Lung microvascular endothelial cell (primary cell): ENCODE results near the gene ZNF574. TPM values are rescaled to one million over a fixed set of nuclear protein-coding genes. Genes with fewer than 3 reads are reported as not detected.
"Not testable (repeated sequence)": the region's sequence is repeated elsewhere in the genome, so short reads cannot be mapped to it uniquely, and the experiment has no call there.

ENCODE experiments used
- DNase-seq, 2 donors: peaks; one replicate each; pipeline versions ENCODE4 v3.0.0 to v3.0.0-alpha.2; 2010; ENCODE audit warnings: low read depth in 2 of 2
- total RNA-seq: library from RNA; depleted of rRNA; stranded (reverse); fragments of >200 nt; gene quantifications from 2 replicates; pipeline ENCODE4 v1.2.1, GENCODE V29; 2014

ZNF574 gene, protein sequence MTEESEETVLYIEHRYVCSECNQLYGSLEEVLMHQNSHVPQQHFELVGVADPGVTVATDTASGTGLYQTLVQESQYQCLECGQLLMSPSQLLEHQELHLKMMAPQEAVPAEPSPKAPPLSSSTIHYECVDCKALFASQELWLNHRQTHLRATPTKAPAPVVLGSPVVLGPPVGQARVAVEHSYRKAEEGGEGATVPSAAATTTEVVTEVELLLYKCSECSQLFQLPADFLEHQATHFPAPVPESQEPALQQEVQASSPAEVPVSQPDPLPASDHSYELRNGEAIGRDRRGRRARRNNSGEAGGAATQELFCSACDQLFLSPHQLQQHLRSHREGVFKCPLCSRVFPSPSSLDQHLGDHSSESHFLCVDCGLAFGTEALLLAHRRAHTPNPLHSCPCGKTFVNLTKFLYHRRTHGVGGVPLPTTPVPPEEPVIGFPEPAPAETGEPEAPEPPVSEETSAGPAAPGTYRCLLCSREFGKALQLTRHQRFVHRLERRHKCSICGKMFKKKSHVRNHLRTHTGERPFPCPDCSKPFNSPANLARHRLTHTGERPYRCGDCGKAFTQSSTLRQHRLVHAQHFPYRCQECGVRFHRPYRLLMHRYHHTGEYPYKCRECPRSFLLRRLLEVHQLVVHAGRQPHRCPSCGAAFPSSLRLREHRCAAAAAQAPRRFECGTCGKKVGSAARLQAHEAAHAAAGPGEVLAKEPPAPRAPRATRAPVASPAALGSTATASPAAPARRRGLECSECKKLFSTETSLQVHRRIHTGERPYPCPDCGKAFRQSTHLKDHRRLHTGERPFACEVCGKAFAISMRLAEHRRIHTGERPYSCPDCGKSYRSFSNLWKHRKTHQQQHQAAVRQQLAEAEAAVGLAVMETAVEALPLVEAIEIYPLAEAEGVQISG
- total RNA-seq = 6.3 and 9.1 TPM in 2 replicates

DNA sequence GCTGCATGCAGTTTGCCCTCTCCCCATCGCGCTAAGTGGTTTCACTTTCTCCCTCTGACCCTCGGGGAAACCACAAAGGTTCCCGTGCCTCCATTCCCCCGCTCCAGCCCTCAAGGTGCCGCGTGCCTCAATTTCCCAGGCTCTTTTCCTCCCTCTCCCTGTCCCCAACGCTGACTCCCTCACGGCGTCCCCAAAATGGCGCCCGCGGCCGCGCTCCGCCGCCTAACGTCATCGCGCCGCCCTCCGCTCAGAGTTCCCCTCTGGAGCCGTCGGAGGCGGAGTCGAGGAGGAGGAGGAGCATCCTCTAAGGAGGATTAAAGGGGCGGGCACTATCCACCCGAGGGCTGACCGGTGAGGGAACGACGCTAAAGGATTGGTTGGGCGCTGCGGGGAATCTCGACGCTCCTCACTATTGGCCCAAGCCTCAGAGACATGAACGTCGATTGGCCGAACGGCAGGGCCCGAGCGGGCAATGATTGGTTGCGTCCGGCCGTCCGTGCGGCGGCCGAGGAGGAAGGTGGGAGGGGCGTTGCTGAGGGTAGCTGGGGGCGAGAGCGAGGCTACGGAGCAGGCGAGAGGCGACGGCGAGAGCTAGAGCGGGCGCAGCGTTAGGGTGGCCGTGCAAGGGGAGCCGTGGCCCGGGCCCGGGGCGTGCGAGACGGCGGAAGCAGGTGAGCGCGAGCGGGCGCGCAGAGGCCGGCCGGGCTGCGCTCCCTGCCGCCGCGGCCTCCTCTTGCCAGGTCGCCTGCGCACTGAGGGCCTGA, at the start of gene ZNF574:
TSS of gene ZNF574 (plus strand) at position 551 of the 764 bp plus-strand sequence. CDS start 2,441 bp downstream, outside the sequence.
- DNase-seq = peak; percentile 100

DNA sequence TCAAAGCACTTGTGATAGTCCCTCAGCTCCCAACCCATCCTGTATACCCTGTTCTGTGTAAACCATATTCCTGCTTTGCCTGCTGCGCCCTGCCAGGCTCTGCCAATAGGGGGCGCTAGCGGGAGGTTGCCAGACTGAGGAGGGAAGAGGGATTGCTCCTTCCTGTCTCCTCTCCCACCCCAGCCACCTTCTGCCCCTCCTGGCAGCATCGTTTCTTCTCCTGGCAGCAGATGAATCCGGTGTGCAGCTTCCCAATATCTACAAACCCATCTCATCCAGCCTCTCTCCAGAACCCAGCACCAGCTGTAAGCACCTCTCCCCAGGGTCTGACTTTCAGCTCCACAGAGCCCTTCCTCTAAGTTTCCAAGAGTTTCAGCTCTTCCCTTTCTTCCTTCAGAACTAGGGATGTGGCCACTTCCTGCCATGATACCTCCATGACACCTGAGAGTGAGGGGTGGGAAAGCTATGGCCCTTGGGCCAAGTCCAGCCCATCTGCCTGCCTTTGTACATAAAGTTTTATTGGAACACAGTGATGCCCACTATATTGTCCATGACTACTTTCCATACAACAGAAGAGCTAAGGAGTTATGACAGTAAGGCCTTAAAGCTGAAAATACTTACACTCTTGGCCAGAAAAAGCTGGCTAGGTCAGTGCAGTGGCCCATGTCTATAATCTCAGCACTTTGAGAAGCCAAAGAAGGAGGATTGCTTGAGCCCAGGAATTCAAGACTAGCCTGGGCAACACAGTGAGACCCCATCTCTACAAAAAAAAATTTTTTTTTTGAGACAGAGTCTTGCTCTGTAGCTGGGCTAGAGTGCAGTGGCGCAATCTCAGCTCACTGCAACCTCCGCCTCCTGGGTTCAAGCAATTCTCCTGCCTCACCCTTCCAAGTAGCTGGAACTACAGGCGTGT, 47.4 kb upstream of the ZNF574 start:
- no peak for DNase-seq

DNA sequence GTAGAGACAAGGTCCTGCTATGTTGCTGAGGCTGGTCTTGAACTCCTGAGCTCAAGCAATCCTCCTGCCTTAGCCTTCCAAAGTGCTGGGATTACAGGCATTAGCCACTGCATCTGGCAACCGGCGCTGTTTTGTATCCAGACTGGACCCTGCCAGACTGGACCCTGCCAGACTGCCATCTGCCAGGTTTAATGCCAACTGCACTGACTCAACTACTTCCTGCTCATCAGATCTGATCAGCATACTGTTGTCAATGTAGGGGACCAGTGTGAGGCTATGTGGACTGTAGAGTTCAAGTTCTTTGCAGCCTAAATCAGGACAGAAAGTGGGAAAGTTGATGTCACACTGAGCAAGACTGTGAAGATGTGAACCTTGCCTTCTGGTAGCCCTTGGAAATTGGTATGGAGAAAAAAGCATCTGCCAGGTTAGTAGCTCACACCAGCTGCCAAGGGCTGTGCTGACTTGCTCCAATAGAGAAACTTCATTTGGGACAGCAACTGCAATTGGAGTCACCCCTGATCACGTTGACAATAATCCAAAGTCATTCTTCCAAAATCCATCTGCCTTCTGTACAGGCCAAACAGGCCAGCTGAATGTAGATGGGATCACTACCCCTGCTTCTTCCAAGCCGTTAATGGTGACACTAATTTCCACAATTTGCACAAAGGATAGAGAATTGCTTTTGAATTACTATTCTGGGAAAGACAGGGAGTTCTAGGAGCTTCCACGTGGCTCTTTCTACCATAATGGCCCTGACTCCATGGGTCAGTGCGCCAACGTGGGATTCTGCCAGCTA, 45.1 kb upstream of the ZNF574 start:
- no peak for DNase-seq

DNA sequence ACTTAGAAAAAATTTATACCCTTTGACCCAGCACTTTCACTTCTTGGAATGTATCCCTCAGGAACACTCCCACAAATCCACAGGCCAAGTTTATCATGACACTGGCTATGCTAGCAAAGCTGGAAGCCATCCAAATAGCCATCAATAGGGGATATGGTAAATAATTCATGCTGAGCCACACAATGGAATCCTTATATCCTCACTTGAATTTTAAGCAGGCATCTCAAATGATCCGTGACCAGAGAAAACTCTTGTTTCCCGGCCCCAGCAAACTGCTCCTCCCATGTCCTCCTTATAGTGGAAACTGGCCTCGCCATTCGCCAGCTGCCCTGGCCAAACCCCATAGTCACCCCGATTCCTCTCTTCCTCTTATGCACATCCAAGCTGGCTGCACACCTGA, 43.5 kb upstream of the ZNF574 start:
- no peak for DNase-seq

DNA sequence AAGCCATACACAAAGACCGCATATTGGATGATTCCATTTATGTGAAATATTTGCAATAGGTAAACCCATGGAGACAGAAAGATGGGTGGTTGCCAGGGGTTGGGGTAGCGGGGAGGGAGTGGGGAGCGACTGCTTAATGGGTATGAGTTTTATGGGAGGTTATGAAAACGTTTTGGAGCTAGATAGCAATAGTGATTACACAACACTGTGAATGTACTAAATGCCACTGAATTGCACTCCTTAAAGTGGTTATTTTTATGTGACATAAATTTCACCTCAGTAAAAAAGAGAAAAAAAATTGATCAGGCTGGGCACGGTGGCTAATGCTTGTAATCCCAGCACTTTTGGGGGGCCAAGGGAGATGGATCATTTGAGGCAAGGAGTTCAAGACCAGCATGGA, 42.6 kb upstream of the ZNF574 start:
- DNase-seq = no peak

DNA sequence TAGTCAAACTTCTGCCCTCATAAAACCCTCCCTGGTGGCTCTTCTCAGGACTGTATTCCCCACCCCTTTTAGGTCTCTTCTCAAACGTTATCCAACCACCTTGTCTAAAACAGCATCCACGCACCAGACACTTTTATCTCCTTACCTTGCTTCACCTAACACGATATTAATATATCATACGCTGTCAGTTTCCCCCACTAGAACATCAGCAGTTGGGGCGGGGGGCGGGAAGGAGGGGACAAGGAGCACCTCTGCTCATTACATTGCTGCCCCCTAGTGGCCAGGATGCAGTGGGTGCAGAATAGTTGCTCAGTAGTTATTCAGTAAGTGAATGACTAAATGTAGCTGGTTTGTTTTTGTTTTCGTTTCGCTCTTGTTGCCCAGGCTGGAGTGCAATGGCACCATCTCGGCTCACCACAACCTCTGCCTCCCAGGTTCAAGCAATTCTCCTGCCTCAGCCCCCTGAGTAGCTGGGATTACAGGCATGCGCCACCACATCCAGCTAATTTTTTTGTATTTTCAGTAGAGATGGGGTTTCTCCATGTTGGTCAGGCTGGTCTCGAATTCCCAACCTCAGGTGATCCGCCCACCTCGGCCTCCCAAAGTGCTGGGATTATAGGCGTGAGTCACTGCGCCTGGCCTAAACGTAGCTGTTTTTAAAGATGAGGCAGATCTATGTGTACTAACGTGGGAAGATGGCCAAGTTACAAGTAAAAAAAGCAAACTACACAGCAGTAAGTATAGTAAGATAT, 41.1 kb upstream of the ZNF574 start:
- peak; percentile 70 to 72 for DNase-seq

DNA sequence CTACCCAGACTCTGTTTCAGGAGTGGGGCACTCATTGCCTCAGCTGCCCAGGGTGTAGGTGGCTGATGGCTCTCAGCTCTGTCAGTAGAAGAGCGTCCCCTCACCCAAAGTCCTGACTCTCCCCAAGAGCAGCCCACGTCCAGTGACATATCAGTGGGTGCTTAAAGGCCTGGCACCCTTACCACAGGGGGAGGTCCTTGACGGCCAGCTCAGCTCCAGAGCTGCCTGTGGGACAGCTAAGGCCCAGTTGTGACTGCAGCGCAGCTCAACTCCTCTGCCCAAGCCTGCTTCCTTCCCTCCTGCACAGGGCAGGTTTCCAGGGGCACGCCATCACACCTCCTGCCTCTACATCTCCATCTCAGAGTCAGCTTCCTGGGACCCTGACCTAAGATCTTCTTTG, 38.3 kb upstream of the ZNF574 start:
- DNase-seq = no peak

DNA sequence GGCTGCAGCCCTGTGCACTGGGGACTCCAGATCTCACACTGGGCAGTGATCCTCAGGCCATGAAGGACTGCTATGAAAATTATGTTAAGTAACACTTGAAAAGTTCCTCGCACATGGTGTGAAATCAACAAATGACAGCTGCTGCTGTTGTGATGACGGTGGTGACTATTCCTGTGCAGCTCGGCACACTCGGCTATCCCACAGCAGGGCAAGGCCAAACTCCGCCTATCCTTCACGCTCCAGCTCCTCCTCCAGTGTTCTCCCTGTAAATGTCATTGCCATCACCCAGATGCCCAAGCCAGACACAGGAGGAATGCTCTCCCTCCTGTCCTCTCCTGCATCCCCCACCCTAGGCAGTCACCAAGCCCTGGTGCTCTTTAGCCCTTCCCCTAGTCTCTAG, 37.3 kb upstream of the ZNF574 start:
- no peak for DNase-seq

DNA sequence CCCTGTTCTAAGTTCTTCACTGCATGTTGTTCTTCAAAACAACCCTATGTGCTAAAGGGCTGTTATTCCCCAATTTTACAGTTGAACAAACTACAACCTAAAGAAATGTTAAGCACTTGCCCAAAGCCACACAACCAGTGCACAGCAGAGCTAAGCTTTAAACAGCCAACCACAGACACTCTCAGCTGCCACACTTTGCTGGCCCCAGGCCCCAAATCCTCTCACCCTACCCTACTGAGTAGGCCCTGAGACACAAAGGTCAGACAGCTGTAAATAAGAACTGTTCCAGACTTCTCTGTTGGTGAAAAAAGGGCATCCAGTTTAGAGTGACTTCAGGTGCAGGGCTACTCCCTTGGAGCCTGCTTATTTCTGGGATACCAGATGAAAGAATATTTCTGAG, 35.9 kb upstream of the ZNF574 start:
- no peak for DNase-seq

DNA sequence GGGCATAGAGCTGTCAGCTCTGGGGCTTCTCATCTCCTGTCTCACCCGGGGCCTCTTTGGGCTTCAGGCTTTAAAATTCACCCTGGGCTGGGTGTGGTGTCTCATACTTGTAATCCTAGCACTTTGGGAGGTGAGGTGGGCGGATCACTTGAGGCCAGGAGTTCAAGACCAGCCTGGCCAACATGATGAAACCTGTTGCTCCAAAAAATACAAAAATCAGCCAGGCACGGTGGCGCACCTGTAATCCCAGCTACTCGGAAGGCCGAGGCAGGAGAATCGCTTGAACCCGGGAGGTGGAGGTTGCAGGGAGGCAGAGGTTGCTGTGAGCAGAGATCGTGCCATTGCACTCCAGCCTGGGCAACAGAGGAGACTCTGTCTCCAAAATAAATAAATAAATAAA, 35.5 kb upstream of the ZNF574 start:
- DNase-seq = not testable (repeated sequence)

DNA sequence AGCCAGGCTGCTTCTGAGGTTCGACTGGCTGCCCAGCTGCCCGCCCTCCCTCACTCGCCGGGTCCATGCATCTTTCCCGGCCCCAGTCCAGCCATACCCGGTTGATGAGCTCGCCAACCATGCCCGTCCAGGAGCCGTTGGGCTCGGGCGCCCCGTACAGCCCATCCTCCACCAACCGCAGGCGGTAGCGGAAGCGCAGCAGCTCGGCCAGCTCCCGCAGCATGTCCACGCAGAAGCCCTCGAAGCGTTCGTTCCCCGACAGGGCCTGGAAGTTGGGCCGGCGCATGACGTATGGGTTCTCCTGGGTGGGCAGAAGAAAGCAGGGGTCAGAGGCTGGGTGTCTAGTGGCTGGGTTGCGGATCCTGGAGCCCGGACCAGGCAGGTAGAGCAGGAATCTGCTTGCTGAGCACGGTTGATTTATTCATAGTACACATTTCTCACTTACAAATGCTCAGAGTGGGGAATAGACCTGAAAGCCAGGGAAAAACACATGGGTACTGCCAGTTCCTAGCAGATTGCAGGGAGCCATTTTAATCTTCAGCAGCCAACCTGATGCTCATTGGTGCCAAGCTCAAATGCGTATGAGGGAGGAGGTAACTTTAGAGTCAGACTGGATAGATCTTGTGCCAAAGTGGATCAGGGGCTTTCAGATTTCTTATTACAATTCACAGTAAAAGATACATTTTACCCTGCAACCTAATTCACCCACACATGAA, 33.4 kb upstream of the ZNF574 start:
- DNase-seq = no peak

DNA sequence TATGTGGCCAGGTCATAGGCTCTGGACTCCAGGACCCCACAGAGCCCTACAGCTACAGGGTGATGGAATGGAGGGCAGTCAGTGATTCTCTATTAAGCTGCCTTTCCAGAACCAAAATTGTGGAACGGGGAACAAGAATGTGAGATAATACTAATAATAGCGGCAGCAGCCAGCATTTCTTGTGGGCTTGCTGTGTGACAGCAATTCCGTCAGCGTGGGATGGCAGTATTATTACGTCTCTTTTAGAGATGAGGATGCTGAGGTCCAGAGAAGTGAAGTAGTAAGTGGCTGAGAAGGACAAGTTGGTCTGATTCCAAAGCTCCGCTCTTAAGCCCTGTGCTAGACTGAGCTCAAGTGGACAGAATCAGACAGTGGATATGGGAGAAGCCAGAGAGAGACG, 30.4 kb upstream of the ZNF574 start:
- DNase-seq = no peak

DNA sequence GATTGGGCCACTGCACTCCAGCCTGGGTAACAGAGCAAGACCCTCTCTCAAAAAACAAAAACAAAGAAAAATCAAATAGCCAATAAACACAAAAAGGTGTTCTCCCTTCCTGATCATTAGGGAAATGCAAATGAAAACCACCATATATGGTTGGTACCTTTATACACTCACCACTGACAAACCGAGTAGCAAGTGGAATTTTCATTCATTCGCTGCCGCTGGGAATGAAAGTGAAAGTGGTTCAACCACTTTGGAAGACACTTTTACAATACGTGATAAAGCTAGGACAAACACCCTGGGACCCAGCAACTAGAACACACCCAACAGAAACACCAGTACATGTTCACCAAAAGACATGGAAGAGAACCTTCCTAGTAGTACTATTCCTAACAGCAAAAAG, 27.0 kb upstream of the ZNF574 start:
- peak; percentile 19 to 57 for DNase-seq

DNA sequence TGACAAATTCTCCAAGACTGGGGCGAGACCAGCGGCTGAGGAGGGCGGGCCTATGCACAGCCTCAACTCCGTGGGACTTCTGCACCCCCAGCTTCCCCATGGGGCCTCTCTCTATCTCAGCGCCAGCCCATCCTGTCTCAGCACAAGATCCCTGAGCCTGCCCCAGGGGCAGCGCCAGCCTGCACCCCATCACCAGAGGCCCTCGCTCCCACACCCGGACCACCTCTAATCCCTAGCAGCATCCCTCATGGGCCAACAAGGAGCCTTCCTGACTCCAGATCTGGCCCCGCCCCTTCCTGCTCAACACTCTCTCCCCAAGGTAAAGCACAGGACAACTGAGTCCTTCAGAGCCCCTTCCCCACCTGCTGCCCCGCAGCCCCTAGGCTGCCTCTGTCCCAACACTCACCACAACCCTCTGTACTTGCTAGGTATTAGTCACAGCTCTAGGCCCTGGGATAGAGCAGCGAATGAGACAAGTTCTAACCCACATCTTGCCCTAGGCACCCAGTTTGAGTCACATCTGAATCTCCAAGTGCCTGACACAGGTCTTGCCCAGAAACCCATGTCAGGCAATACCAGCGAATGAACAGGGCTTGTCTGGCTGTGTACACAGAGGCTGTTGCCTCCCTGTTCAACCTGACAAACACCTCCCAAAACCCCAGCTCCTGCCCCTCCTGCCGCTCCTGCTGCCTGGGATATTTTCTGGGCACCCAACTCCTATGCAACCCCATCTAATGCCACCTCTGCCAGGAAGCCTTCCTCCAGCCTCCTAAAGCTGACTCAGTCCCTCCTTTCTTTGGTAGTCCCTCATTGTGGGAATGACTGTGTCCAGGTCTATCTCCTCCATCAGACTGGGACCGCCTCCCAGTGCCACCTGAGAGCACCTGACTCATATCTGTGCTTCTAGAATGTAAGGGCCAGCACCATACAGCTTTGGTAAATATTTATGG, 24.5 kb upstream of the ZNF574 start:
- no peak for DNase-seq

DNA sequence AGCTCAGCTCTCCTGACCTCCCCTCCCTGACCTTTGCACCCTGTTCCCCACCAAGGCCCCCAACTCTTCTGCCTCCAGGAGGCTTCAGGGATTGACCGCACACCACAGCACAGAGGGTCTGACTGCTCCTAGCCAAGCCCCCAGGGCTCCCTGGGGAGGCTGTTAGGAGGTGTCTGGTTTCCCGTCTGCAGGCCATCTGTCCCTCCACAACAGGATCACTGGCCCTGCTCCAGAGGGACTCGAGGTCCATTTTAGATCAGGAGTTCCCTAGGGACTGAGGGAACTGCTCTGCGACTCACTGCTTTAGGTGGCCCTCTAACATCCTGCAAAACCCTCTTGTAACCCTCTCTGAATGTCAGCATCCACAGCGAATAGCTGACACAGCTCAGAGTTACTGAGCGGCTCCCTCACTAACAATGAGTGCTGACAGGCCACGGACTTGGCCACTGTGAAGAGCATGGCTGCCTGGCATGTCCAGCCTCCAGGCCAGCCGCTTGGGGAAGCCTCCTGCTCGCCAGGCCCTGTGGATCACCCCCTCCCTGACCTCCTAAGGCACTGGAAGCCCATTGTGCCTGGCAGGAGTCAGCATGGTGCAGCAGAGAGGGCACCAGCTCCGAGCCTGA, 23.6 kb upstream of the ZNF574 start:
- peak in 1 of 2 donors; percentile 5 for DNase-seq

DNA sequence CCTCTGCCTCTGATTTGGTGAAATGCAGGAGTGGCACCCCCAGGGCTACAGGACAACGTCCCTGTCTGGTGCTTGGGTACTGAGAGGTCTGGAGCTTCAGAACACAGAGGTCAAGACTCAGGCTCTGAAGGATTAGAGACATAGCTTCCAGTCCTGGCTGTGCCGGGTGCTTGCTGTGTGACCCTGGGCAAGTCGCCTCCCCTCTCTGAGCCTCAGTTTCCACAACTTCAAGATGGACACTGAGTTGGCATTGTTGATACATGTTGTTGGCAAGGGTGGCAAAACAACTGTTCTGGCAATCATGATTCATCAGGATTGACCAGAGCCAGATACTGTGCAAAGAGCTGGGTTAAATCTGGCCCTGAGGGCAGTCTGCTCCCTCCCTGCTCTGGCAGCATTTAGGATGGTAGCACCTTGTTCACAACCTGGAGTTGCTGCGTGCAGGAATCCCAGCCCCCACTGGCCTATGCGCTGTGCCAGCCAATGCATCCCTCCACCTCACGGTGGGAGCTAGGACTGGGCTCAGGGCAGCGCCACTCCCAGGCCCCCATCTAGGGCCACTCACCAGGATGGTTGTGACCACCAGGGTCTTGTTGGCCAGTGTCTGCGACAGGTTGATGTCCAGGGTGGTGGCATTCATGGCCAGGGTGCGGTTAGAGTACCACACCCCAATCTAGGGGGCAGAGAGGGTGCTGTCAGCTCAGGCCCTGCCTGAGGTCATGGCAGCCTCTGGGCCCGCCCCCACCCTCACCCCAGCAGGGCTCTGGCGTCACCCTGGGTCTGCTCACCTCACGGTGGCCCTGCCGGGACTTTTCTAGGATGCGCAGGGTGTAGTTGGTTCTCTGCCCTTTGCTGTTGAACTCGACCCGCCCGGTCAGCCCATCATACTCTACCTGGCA, 22.7 kb upstream of the ZNF574 start:
- DNase-seq = no peak
